GM19043 (cell line): ENCODE data around the gene LY9.
"Not testable (repeated sequence)": the region's sequence is repeated elsewhere in the genome, so short reads cannot be mapped to it uniquely, and the experiment has no call there.

ENCODE experiments used
- ATAC-seq: cut with Tn5 transposase; IDR thresholded peaks from one replicate; pipeline ENCODE4 v1.9.1; 2021; ENCODE audit warnings: low read depth; ENCODE audit not compliant: unreplicated experiment

LY9 gene

DNA sequence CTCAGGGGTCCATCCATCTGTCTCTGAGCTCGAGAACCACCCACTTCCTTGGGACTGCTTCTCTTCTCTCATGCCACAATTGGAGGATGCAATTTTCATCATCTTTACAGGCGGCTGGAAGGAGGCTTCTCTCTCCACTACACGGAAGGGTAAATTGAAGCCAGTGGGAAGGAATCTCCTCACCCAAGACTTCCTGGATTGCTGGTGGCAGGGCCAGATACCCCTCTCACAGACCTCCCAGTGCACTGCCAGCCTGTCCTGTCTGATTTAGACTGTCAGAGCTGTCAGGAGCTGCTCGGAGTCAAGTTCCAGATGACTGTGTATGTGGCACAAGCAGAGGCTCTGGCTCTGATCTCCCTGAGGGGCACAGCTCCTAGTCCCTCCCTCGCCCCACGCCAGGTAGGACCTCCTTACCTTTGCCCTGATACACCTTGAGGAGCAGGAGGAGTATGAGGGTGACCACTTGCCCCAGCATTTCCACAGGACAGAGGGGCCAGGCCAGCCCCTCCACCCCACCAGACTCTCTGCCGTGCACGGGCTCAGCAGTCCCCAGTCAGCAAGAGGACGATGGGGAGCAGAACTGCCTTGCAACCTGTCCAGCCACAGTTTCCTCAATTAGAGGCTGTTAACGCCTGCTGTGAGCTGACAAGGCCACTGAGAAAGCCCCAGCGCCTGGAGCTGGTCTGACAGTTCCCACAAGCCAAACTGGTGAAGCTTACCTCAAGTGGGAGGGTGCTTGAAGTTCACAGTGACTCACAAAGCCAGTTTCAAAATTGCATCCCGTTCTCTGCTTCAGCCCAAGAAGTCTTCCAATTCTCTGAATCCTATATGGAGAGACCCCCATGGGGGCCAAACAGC lies 66.5 kb downstream of the LY9 start, which contains the start of gene CD244:
Gene CD244, minus strand, starts transcription at position 685 of the 858 bp plus-strand sequence. Its CDS starts 210 bp downstream, at position 475.
- peak; percentile 81 for ATAC-seq

DNA sequence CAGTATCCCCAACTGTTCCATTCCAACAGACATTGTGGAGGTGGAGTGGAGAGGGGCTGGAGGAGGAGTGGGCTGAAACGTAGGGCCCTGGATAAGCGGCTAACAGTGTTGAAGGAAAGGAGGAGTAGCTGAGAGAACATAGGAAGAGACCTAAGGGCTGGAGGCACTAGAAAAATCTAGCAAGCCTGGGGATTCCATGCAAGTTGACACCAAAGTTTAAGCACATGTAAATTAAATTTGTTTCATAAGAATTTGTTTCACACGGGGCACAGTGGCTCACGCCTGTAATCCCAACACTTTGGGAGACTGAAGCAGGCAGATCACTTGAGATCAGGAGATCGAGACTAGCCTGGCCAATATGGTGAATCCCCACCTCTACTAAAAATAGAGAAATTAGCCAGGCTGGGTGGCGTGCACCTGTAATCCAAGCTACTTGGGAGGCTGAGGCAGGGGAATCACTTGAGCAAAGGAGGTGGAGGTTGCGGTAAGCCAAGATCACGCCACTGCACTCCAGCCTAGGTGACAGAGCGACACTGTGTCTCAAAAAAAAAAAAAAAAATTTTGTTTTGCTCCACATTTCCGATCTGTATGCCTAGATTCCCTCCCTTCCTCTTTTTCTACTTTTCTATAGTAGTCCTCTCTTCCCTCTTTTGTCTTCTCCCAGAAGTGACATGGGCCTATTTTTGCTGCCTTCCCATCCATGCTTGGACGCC lies 67.2 kb downstream of the LY9 start:
- no peak for ATAC-seq

- no peak for ATAC-seq
Observed at GRCh38 chr1:160863774-160864131, 67.8 kb downstream of the LY9 start.

DNA sequence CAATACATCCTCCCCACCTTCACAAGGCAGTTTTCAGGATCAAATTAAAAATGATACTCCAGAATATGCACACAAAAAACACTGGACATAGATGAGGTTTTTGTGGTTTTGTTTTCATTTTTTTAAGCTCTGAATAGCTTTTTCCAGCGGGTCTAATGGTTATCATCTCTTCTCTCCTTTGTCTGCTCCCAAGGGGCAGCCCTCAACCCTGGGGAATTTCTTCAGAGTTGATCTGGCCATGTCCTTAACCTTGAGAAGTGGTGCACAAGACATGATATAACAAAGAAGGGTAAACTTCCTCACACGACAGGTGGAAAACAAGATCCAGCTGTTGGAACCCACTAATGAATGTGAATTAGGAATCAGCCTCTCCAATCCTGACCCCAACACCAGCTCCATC lies 68.2 kb downstream of the LY9 start:
- no peak for ATAC-seq

GRCh38 chr1:160865337-160865736 lies 69.4 kb downstream of the LY9 start:
- no peak for ATAC-seq

GRCh38 chr1:160866001-160866694 lies 70.2 kb downstream of the LY9 start:
- ATAC-seq = no peak

DNA sequence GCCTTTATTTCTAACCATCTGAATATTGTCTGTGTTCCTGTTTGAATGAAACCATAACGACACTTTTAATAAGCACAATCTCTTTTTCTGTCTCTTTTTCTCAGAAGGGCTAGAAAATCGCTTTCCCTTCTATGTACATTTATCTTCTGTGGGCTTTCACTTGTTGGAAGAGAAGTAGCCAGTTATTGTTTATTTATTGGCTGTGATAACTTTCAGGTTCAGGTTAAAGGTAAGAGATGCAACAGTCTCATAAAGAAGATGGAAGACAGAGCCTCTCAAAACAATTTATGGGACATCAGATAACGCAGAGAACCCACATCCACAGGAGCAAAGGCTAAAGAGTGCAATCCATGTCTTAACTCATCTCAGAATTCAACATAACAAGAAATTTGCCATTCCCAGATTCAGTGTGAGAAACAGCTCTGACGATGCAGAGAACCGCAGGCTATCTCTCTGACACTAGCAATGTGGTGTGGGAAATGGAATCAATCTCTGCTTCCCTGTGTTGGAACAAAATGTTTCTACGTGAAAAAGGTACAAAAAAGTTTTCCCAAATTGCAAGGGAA lies 70.8 kb downstream of the LY9 start:
- no peak for ATAC-seq

GRCh38 chr1:160867651-160868050 lies 71.7 kb downstream of the LY9 start:
- not testable (repeated sequence) for ATAC-seq

DNA sequence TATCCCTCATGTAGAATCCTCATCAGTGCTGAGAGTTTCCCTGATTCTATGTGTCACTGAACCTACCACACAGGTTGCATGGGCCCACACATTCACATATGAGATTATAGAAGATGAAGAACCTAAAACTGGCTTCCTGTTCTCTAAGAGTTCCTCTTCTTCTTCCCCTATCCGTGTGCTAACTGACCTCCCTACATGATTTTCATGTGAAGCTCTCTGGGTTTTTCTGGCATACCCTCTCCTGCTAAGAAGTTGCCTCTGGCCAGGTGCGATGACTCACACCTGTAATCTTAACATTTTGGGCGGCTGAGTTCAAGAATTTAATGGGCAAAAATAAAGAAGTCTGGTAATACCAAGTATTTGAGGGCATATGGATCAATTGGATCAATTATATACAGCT lies 72.2 kb downstream of the LY9 start:
- no peak for ATAC-seq

- ATAC-seq = no peak
Observed at GRCh38 chr1:160874935-160875334, 79.0 kb downstream of the LY9 start.

- not testable (repeated sequence) for ATAC-seq
Observed at GRCh38 chr1:160875591-160875990, 79.6 kb downstream of the LY9 start.

DNA sequence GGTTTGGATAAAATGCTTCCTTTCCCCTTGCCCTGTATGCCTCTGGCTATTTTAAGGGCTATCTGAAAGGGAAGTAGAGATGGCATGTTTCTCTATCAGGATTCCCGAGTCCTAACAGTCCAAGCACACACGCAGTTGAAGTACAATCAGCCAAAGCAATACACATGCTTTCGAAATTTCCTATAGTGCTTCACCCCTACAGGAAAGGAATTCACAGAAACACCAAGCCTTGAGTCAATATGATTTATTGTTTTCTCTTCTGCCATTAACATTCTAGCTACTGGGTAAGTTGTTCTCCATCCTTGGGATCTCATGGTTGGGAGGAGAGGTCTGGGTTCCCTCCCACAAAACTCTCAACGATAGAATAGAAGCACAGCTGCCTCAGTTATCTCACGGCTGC lies 80.3 kb downstream of the LY9 start:
- no peak for ATAC-seq

DNA sequence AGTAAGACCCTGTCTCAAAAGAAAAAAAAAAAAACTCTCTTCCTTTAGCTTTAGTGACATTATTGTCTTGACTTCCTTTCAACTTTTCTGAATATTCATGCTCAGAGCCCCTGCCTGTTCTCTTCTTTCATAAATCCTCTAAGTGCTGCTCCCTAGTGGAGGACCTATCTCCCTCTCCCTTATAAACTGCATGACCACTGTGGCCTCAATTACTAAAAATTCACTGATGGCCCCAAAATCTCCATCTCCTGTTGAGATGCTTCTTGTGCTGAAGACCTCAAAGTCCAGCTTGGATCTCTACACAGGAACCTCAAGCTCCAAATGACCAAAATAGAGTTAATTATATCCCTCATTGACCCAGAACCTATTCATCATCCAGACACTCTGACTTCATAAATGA lies 81.2 kb downstream of the LY9 start:
- ATAC-seq = no peak
